ENCODE measurements around the gene NKX6-2.
"Not testable (repeated sequence)": the region's sequence is repeated elsewhere in the genome, so short reads cannot be mapped to it uniquely, and the experiment has no call there.

The NKX6-2 gene

DNA sequence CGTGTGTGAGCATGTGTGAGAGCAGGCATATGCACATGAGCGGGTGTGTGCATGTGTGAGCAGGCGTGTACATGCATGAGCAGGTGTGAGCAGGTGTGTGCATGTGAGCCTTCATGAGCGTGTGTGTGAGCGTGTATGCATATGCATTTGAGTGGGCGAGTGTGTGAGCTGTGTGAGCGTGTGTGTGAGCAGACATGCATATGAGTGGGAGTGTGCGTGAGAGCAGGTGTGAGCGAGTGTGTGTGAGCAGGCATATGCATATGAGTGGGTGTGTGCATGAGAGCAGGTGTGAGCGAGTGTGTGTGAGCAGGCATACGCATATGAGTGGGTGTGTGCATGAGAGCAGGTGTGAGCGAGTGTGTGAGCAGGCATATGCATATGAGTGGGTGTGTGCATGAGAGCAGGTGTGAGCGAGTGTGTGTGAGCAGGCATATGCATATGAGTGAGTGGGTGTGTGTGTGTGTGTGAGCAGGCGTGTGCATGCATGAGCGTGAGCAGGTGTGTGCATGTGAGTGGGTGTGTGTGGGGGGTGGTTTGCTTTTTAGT lies 30.7 kb downstream of the NKX6-2 start:
- no peak for DNase-seq (ENCODE audit: low spot score)

DNA sequence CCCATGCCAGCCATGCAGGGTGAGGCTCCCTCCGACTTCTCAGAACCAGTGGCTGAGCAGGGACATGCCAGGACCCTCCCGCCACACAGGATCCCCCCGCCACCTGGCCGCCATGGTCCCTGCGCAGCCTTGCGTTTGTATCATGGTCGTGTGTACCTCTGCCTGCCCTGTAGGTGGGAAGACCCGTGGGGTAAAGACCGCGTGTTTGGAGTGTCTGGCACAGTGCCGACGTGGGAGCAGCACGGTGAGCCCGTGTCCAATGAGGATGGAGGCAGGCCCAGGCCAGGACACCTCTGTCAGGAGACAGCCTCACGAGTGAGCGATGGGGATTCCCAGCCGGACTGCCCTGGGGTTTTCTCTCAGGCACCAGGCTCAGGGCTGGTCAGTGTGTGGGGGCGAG lies 31.9 kb downstream of the NKX6-2 start:
- DNase-seq (ENCODE audit: low spot score) = no peak

DNA sequence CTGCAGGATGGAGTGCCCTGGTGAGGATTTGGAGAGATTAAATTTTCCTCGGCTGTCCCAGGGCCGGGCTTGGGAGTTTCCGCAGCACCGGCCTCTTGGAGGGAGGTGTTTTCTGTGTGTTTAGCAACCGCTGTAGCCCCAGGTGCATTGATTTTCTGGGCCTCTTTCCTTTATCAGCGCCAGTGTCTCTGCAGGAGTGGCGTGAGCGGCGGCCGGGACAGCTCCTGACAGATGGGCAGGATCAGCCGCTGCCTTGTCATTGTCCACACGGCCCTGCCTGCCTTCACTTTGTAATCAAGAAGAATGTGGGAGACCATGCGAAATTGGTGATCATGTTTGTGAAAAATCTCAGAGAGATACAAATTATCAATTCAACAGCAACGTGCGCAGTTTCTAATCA lies 32.4 kb downstream of the NKX6-2 start:
- no peak for DNase-seq (ENCODE audit: low spot score)

DNA sequence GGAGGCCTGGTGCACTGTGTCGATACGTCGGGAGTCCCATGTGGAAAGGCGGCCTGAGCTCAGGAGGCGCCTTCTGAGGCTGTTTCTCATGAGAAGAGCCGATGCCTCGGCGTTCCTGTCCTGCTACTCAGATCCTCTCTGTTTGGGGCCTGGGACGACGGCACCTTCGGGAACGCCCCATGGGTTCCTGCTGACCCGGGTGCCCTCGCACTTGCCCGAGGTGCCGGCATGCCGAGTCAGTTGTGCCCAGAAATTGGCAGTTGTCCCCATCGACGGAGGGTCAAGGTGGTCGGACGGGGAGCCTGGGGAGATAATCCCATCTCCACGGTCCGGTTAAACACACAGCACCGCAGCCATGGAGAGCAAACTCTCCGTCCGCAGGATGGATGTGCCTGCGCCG lies 33.0 kb downstream of the NKX6-2 start:
- no peak for DNase-seq (ENCODE audit: low spot score)

DNA sequence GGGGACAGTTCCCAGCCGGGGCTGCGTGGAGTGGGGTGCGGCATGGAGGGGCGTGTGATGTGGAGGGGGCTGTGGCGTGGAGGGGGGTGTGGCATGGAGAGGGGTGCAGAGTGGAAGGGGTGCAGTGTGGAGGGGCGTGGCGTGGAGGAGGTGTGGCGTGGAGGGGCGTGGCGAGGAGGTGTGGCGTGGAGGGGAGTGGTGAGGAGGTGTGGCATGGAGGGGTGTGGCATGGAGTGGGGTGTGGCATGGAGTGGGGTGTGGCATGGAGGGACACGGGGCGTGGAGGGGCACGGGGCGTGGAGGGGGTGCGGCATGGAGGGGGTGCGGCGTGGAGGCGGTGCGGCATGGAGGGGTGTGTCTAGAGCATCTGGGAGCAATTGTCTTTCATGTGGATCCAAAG lies 33.6 kb downstream of the NKX6-2 start:
- DNase-seq (ENCODE audit: low spot score) = no peak

DNA sequence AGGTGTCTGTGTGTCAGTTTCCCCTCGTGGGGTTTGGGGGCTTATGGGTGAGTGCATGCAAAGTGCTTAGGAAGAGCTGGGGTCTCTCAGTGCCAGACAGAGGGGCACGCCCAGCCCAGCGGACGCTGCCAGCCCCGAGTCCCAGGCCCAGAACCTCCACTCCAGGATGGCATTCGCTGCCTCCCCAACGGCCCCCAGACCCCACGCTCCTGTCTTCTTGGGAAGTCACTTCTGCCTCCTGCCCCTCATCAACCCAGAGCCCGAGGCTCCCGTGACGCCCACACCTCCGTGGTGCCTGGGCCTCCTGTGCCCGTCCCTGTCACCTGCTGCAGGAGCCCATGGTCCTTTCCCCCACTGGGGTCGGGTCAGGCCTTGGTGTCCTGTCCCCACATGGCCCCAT lies 35.0 kb downstream of the NKX6-2 start:
- DNase-seq (ENCODE audit: low spot score) = no peak

DNA sequence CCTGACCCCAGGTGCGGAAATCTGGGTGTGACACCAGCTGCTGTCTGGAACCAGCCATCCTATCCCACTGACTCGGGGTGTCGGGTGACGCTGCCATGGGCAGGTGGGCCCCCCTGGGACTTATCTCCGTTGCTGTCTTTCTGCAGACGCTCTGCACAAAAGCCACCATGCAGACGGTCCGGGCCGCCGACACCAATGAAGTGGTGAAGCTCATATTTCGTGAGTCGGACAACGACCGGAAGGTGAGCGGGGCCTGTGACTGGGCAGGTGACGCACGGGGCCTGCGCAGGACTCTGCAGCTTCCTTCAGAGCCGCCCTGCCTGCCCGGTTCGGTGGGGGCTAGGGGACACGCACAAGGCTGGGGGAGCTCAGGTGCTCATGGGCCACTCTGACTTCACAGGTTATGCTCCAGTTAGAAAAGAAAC lies 36.6 kb downstream of the NKX6-2 start:
- no peak for DNase-seq (ENCODE audit: low spot score)

DNA sequence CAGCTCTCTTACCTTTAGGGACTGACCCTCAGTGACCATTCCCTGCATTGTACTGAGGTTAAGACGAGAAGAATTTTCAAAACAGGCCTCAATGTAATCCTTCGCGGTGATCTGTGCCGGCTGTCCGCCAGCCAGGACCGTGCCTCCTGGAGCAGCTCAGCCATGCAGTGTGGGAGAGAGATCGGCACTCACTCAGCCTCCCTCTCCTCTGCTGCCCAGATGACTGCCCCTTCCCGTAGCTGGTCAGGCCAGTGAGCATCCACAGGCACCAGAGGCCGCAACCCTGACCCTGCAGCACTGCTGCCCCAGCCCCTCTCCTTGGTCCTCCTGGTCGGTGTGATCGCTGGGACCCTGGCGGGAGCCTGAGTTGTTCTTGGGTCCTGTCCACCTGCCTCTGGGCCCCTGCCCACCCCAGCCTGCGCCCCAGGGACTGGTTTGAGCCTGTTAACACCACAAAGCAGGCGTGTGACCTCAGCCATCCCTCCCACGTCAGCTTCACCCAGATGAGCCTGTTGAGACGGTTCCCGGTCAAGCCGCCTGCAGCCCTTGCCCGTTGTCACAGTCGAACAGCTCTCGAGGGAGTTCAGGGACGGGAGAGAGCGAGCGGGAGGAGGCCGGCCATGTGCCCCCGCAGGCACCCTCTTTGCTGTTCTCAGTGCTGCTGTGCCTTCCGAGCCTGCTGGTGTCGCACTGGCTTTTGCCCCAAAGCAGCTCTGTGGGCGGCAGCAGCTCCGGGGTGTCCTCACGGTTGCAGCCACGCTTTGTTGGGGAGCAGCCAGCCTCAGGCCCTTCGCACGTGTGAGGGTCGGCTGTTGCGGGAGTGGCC lies 37.2 kb downstream of the NKX6-2 start:
- no peak for DNase-seq (ENCODE audit: low spot score)

DNA sequence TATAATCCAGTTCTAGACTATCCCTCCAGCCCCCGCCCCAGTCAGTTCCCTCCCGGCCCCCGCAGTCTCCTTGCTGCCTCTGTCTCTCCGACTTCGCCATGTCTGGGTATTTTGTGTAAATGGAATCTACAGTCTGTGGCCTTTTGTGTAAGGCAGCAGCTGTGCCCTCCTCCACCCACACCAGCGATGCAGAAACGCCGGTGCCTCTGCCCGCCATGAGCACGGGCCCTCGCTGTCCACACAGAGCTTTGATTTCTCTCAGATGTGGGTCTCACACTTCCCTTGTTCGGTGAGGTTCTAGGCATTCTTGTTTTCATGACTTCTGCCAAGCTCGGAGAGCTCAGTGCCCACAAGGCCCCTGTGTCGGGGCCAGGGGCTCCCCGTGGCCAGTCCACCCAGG lies 37.8 kb downstream of the NKX6-2 start:
- DNase-seq (ENCODE audit: low spot score) = no peak

DNA sequence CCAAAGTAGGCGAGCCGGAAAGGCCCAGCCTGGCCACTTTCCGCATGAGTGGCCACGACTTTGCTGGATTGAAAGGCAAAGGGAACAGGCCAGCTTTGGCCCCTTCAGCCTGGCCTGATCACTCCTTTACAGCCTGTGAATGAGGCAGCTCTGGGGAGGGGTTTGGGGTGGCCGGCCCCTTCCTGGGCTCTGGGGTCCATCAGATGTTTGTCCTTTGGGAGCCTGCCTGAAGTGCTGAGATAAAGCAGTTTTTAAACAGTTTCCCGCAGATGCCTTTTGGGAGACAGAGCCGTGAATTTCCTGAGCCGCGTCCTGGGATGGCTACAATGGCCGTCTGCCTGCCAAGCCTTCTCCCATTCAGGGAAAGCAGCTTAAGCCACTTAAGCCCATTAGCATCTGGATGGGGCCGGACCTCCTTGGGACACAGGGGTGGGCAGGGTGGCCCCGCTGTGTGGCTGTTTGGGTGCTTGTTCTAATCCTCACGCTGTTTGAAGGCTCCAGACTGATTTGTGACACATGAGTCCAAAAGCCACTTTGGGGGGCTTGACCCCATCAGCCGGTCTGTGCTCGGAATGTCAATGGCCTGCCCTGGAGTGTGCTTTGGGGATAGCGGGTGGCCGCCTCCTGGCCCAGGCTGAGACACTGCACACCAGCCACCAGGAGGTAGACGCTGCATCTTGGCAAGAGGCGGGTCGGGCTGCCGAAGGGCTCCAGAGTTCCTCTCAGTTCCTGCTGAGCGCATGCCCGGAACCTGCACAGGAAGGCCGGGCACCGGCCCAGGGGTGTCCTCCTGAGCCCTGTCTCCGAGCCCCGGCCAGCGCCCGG lies 38.9 kb downstream of the NKX6-2 start:
- DNase-seq (ENCODE audit: low spot score) = no peak

DNA sequence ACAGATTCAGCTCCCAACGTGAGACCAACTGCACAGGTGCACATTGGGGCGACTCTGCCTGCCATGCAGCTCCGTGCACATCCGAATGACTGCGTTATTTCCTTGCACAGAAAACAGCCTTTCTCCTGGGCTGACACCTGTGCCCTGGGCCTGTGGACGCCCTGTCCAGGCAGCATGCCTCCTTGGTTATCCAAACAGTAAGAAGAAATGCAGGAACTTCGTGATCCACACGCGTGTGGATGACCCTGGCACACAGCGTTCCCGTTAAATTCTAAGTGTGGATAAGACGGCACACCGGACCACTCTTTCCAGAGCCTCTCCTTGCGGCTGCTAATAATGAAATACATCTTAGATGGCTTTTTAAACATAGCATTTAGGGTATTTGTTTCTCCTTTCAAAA lies 39.6 kb downstream of the NKX6-2 start:
- DNase-seq (ENCODE audit: low spot score) = no peak

DNA sequence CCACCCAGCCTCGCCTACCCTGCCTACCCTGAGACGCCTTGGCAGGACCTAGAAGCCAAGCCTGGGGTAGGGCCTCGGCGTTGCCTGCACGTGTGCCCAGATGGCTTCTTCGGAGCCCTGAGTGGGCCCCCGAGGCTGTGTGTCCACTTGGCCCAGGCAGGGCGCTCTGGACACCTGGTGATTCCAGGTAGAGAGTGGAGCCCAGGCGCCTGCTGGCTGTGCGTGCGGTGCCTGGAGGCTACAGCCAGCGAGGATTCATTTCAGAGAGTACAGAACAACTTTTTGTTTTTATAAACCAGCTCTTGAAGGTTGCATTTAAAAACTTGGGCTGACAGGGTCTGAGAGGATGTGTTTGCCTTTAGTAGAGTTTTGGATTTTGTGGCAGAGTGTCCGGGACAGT lies 40.0 kb downstream of the NKX6-2 start:
- no peak for DNase-seq (ENCODE audit: low spot score)

DNA sequence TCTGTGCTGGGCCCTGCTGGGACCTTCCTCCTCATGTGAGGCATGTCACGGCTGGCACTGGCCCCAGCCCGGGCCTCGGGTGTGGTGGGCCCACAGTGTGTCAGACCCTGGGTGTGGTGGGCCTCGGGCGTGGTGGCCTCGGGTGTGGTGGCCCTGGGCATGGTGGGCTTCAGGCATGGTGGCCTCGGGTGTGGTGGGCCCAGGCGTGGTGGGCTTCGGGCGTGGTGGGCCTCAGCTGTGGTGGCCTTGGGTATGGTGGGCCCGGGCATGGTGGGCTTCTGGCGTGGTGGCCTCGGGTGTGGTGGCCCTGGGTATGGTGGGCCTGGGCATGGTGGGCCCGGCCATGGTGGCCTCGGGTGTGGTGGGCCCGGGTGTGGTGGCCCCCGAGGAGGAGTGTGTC lies 40.4 kb downstream of the NKX6-2 start:
- DNase-seq (ENCODE audit: low spot score) = no peak

DNA sequence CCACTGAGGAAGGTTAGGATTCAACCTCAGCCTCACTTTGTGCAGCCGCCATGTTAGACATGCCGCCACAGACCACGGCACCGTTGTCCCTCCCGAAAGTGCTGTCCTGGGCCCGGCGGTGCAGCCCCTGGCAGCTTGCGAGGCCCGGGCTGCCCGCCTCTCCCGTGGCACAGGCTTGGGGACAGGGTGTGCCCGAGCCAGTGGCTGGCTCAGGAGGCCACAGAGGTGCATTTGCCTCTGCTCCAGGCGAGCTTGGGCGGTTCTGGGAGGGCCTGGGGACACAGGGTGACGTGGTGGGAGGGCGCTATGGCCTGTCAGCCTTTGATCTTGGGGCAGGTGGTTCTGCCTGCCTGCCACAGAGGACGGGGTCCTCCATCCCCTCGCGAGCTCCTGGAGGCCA lies 41.1 kb downstream of the NKX6-2 start:
- no peak for DNase-seq (ENCODE audit: low spot score)

DNA sequence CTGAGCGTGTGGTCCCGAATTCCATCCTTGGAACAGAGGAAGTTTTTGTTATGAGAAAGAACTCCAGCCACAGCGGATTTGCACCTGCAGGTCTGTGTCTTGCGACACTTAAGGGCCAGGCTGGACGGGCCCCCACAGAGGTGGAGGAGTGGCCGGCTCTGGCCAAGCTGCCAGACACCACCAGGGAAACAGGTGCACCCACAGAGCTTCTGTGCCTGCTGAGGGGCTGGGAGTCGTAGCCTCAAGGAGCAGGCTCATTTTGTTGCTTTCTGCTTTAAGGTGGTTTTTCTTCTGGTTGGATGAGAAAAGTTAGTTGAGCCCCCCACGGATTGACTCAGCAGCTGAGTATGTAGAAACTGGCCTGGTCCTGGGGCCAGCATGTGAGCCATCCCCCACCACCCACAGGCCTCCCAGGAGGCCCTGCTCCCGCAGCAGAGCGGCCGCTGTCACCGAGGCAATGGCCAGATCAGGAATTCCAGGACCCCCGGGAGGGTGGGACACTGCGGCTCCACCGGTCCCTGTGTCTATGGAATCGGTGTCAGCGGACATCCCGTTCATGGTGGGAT lies 41.9 kb downstream of the NKX6-2 start:
- no peak for DNase-seq (ENCODE audit: low spot score)

DNA sequence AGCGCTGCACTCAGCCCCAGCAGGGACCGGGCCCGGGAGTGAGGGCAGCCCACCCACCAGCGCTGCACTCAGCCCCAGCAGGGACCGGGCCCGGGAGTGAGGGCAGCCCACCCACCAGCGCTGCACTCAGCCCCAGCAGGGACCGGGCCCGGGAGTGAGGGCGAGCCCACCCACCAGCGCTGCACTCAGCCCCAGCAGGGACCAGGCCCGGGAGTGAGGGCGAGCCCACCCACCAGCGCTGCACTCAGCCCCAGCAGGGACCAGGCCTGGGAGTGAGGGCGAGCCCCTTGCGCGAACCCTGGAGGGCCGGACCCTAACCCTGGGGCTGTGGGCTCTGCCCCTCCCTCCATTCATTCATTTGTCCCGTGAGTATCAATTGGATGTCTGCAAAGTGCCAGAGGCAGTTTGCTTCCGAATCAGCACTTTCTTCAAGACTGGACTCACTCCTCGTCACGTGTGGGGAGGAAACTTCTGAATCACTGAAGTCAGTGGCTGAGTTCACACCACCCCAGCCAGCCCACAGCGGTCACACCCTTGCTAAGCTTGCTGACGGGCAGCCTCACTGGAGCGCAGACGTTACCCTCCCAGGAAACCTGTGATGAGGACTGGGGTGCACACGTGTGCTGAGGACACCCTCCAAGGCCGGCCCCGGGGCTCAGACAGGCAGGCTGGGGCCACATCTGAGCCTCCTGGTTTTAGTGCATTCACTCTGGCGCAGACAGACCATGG lies 42.6 kb downstream of the NKX6-2 start:
- not testable (repeated sequence) for DNase-seq (ENCODE audit: low spot score)

DNA sequence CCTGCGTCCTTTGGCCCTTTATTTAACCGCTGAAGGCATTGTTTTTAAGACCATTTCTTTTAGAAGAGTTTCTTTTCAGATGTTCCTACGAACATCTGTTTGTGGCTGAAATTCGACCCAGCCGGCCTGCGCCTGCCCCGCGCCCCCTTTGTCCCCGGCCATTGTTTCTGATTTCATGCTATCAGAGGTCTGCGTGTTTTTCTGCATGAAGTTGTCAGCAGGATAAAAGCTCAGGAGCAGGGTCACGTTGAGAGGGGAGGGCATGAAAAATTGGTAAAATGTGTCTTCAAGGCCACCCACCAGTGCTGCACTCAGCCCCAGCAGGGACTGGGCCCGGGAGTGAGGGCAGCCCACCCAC lies 43.1 kb downstream of the NKX6-2 start:
- DNase-seq (ENCODE audit: low spot score) = no peak

DNA sequence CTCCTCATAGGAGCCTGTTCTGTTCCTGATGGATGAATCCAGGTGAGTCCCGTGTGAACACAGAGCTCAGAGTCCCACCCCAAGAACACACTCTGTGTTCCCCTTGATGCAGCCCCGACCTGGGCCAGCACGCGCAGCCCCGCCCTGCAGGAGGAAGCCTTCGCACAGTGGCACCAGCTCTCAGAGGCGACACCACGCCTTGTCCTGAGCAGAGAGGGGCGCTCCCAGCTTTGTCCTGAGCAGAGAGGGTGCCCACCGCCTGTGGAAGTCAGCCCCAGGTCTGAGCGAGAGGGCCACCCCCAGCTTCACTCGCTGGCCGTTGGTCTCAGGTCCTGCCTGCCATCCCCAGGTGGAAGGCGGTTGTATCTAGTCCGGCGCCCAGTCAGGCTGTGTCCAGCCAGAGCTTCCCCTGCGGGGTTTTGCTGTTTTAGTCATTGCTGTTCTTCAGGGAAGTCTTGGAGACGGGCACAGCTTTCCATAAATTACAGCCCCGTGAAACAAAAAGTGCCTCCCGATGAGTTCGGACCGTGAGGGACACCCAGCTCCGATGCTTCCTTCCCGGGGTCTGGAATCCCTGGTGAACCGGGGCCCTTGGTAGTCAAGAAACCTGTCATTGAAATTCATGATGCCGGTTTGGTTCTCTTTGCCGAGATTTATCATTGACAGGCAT lies 43.6 kb downstream of the NKX6-2 start:
- no peak for DNase-seq (ENCODE audit: low spot score)

DNA sequence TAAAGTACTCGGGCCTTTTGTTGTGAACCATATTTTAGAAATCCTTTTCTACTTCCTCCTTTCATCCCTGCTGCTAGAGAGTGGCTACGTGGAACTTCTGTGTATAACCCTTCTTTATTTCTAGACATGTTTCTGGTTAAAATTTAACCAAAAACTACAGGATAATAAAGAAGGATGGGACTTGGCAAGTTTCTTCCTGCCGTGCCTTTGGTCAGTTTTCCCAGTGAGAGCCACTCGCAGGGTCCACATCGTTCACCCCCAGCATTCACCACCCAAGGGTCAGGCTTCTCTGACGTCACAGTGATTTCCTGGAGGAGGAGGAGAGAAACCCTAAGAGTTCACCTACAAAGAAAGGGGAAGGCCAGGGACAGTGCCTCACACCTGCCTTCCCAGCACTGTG lies 45.4 kb downstream of the NKX6-2 start:
- DNase-seq (ENCODE audit: low spot score) = peak; percentile 41

DNA sequence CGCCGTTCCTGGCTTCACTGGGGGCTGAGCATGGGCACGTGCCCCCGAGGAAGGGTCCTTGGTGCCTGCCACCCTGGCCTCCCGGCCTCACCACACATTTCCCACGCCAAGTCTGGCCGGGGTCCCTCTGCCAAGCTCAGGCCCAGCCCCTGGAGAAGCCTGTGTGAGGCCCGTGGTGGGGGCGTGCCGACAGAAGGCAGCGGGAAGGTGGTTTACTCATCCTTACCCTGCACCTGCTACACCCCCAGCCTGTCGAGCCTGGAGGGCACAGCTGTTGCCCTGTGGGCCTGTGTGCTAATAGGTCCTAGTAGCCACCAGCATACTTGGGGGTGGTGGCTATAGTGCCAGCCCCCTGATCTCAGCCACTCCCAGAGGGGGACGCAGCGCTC lies 46.7 kb downstream of the NKX6-2 start:
- no peak for DNase-seq (ENCODE audit: low spot score)

DNA sequence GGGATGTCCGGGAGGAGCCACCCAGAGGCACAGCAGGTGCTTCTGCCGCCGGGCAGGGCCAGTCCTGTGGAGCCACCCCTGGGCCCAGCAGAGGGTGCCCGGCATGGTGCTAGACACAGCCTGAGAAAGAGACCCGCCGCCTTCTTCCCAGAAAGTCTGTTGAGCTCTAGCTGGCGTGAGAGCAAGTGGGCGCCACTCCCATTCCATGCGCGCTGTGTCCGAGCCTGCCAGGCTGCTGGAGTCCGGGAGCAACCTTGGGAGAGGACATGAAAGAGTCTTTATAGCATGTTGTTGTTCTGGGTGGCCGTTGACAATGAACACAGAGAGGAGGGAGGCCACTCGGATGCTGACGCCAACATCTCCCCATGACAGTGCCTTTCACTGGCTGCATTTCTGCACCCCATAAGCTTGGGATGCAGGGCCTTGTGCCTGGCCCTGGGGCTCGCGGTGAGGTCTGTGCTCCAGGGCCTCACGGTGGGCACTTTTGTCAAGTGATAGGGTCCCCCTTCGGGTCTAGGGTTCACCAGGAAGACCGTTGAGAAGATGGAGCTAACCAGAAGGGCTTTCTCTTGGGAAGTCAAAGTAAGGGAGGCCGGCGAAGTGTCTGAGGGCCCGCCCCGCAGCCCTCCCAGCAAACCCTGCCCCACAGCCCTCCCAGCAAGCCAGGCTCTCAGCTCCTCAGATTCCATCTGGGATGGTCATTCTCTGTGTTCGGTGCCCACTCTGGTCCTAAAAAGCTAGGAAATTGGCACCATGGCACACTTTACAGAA lies 47.3 kb downstream of the NKX6-2 start:
- DNase-seq (ENCODE audit: low spot score) = no peak

All from HuH-7 (cell line).